Stomach smooth muscle (tissue), 2 donors: ENCODE data around the gene ST6GALNAC3.
"Not testable (repeated sequence)": the region's sequence is repeated elsewhere in the genome, so short reads cannot be mapped to it uniquely, and the experiment has no call there.

ENCODE experiments used
- H3K27ac ChIP-seq: one replicate; pipeline ENCODE4 v1.7.0; 2013; ENCODE audit warnings: mild to moderate bottlenecking, low read length, inconsistent platforms
- H3K27me3 ChIP-seq, 2 donors: one replicate each; pipeline ENCODE4 v1.7.0; 2013; ENCODE audit warnings: low read length in 2 of 2; ENCODE audit not compliant: insufficient read depth in 2 of 2, control insufficient read depth in 1 of 2
- H3K36me3 ChIP-seq, 2 donors: one replicate each; pipeline ENCODE4 v1.7.0; 2013; ENCODE audit warnings: low read length in 2 of 2; ENCODE audit not compliant: control insufficient read depth in 2 of 2, insufficient read depth in 2 of 2
- H3K4me1 ChIP-seq: one replicate; pipeline ENCODE4 v1.7.0; 2013; ENCODE audit warnings: low read length; ENCODE audit not compliant: control insufficient read depth, insufficient read depth
- H3K4me3 ChIP-seq, 2 donors: one replicate each; pipeline ENCODE4 v1.7.0; 2013; ENCODE audit warnings: low read length in 2 of 2
- H3K9ac ChIP-seq, 2 donors: one replicate each; pipeline ENCODE4 v1.7.0; 2013; ENCODE audit warnings: low read length in 2 of 2, mild to moderate bottlenecking in 1 of 2
- H3K9me3 ChIP-seq, 2 donors: one replicate each; pipeline ENCODE4 v1.7.0; 2013; ENCODE audit warnings: low read length in 2 of 2; ENCODE audit not compliant: control insufficient read depth in 2 of 2
- donor health status: healthy.
- donor health status: Pancreatic carcinoma.

The ST6GALNAC3 gene

DNA sequence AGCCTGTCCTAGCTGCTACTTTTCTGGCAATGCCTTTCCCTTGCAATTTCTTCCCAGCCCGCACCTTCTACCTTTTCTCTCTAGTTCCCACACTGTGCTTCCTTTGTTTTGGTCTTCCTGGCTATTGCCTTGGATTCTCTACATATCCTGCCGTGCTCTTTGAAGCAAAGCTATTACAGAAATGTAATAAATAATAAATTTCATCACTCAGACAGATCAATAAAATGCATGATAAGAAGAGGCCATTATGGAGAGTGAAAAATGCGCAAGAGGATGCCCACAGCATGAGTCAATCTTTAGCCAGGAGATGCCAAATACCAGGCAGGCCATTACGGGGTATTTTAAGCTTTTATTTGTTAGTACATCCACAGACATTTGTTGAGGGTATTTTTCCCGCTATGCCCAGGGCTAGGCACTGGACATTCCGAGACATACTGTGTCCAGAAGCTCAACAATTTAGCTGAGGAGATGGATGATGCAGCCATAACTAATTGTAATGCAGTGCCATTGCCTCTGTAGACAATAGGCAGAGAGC, 163.6 kb downstream of the ST6GALNAC3 start:
- H3K4me1 ChIP-seq = peaks cover 5% of the 10 kb centered on the region
- H3K9ac ChIP-seq = no peak overlapping the region
- no peaks in the 10 kb centered on the region for H3K9me3 ChIP-seq
- no peak overlapping the region for H3K4me3 ChIP-seq
- no peaks in the 10 kb centered on the region for H3K27me3 ChIP-seq
- H3K27ac ChIP-seq = no peak overlapping the region
- H3K36me3 ChIP-seq = no peaks in the 10 kb centered on the region

DNA sequence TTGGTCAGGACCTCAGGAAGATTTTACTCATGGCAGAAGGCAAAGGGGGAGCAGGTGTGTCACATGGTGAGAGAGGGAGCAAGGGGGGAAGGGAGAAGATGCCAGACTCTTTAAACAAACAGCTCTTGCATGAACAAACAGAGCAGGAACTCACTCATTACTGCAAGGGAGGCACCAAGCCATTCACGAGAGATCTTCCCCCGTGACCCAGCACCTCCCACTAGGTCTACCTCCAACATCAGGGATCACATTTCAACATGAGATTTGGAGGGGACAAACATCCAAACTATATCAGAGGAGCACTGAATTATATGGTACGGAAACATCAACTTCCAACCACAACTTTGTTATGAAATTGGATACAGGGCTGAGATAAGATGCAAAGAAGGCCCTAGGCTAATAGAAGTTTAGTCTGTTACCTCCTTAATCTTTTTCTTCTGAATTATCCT, 164.9 kb downstream of the ST6GALNAC3 start:
- Histone ChIP-seq H3K27me3 (no peaks in the 10 kb centered on the region), H3K27ac (no peak overlapping the region), H3K36me3 (no peaks in the 10 kb centered on the region), H3K9me3 (no peaks in the 10 kb centered on the region), H3K4me3 (no peak overlapping the region), H3K9ac (no peak overlapping the region), H3K4me1 (peaks cover 5% of the 10 kb centered on the region)

DNA sequence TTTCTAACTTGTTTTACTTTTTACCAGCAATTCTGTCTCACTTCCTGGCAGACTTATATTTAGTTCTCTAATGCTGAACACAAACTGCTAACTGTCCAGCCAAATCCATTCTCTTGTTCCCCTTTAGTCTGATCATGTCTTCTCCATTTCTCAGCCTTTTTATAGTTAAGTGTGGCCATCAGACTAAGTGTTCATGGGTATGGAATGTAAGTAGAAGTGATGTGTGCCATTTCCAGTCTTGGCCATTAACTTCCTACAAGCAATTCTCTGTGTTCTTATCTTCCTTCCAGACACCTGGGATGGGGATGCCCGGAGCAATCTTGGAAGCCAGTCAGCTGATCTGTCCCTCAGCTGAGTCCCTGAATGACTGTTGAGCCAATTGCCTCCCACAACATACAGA, 165.8 kb downstream of the ST6GALNAC3 start:
- Histone ChIP-seq H3K27ac (no peak overlapping the region), H3K9me3 (no peaks in the 10 kb centered on the region)

DNA sequence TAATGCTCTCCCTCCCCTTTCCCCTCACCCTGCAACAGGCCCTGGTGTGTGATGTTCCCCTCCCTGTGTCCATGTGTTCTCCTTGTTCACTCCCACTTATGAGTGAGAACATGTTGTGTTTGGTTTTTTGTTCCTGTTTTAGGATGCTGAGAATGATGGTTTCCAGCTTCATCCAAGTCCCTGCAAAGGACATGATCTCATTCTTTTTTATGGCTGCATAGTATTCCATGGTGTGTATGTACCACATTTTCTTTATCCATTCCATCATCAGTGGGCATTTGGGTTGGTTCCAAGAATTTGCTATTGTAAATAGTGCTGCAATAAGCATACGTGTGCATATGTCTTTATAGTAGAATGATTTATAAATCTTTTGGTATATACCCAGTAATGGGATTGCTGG, 168.0 kb downstream of the ST6GALNAC3 start:
- not testable (repeated sequence) for H3K36me3 ChIP-seq, H3K27ac ChIP-seq, H3K4me1 ChIP-seq, H3K4me3 ChIP-seq, H3K27me3 ChIP-seq, H3K9me3 ChIP-seq, H3K9ac ChIP-seq

More for the DNA sequence above, 165.8 kb downstream of the ST6GALNAC3 start:
- Histone ChIP-seq H3K4me3 (no peak overlapping the region), H3K27me3 (no peaks in the 10 kb centered on the region), H3K4me1 (peaks cover 5% of the 10 kb centered on the region), H3K9ac (no peak overlapping the region), H3K36me3 (no peaks in the 10 kb centered on the region)

DNA sequence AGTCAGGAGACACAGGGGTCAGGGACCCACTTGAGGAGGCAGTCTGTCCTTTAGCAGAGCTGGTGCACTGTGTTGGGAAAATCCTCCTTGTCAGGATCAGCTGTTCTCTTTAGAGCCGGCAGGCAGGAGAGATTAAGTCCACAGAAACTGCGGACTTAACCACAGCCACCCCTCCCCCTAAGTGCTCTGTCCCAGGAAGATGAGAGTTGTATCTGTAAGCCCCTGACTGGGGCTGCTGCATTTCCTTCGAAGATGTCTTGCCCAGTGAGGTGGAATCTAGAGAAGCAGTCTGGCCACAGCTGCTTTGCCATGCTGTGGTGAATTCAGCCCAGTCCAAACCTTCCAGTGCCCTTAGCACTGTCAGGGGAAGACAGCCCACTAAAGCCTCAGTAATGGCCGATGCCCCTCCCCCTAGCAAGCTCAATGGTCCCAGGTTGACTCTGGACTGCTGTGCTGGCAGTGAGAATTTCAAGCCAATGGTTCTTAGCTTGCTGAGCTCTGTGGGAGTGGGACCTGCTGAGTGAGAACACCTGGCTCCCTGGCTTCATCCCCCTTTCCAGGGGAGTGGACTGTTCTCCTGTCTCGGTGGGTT, 172.8 kb downstream of the ST6GALNAC3 start:
- H3K4me3 ChIP-seq = no peak overlapping the region
- H3K36me3 ChIP-seq = no peaks in the 10 kb centered on the region
- no peak overlapping the region for H3K9ac ChIP-seq
- H3K27me3 ChIP-seq = no peaks in the 10 kb centered on the region
- H3K27ac ChIP-seq = no peak overlapping the region
- H3K9me3 ChIP-seq = no peaks in the 10 kb centered on the region
- no peaks in the 10 kb centered on the region for H3K4me1 ChIP-seq

DNA sequence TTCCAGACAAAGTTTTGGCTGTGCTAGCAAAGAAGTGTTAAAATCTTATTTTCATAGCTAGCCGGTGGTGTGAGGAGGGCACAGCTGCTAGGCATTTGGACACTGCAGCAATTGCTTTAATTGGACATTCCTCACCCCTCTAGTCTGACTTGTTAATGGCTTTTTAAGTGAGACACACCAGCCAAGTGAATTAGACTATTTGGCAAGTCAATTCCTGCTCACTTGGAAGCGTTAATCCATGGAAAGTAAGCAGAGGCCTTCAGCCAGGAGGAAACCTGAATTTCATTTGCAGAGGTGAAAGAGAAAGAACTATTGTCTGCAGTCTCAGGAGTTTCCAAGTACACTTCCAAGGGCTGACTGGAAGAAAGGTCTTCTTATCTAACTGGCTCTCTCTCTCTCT, 175.7 kb downstream of the ST6GALNAC3 start:
- no peak overlapping the region for H3K4me3 ChIP-seq
- H3K27ac ChIP-seq = no peak overlapping the region
- no peaks in the 10 kb centered on the region for H3K27me3 ChIP-seq
- H3K9me3 ChIP-seq = no peaks in the 10 kb centered on the region
- no peaks in the 10 kb centered on the region for H3K36me3 ChIP-seq
- H3K9ac ChIP-seq = no peak overlapping the region
- H3K4me1 ChIP-seq = no peaks in the 10 kb centered on the region

DNA sequence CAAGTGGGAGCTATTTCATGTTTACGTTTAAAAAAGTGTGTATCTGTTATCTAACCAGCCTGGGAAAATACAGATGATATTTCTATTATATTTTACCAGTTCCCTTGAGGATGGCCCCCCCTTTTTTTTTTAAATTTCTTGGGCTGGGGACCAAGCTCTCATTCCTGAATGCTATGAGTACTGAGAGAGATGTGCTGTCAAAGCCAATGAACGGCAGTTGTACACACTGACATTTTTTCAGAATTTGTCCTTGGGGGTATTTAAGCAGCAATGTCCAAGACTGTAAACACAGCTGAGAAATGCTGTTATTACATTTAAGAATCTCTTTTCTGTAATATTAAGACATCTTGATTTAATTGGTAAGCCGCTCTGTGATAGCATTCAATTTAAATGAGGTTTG, 177.9 kb downstream of the ST6GALNAC3 start:
- H3K9me3 ChIP-seq = no peaks in the 10 kb centered on the region
- no peak overlapping the region for H3K4me3 ChIP-seq
- no peak overlapping the region for H3K9ac ChIP-seq
- H3K36me3 ChIP-seq = no peaks in the 10 kb centered on the region
- no peak overlapping the region for H3K27ac ChIP-seq
- H3K4me1 ChIP-seq = no peaks in the 10 kb centered on the region
- H3K27me3 ChIP-seq = no peaks in the 10 kb centered on the region

DNA sequence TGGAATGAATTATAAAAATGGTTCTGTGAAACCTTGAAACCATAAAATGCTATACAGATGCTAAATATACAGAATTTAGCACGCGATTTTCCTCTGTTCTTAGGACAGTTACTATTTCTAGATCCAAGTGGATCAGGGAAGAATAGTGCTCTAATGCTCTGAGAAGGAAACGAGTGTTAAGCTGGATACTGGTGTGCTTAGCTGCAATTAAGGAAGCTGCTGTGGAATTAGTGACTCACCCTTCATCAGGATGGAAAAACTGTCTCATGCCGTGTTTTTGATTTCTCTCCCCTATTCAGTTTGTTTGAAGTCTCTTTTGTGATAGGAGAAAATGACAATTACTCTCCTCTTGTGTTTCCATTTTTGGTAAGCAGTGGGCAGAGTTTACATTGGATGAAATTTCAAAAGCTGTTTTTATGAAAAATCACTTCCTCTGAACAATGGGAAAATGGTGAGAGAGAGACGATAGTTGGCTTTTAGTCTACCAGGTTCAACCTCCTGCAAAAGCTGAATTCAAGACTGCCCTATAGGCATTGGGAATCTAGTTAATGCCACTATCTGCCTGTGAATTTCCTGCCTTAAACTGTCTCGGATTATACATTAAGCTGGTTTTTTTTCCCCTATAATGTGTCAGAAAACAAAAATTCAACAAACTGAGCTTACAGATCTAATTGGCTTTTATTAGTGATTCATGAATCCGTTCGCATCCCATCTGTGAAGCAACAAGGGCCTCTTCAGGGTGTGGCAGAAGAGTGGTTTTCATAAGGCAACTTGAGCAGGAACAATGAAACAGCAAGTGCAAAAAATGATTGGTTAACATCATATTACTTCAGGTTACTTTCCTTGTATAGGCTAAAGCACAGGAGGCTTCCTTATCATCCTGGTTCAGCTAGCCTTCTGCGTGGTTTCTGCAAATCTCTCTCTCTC, 179.8 kb downstream of the ST6GALNAC3 start:
- Histone ChIP-seq H3K9me3 (no peaks in the 10 kb centered on the region), H3K4me3 (no peak overlapping the region), H3K27me3 (no peaks in the 10 kb centered on the region), H3K9ac (no peak overlapping the region), H3K36me3 (no peaks in the 10 kb centered on the region), H3K4me1 (no peaks in the 10 kb centered on the region), H3K27ac (no peak overlapping the region)

DNA sequence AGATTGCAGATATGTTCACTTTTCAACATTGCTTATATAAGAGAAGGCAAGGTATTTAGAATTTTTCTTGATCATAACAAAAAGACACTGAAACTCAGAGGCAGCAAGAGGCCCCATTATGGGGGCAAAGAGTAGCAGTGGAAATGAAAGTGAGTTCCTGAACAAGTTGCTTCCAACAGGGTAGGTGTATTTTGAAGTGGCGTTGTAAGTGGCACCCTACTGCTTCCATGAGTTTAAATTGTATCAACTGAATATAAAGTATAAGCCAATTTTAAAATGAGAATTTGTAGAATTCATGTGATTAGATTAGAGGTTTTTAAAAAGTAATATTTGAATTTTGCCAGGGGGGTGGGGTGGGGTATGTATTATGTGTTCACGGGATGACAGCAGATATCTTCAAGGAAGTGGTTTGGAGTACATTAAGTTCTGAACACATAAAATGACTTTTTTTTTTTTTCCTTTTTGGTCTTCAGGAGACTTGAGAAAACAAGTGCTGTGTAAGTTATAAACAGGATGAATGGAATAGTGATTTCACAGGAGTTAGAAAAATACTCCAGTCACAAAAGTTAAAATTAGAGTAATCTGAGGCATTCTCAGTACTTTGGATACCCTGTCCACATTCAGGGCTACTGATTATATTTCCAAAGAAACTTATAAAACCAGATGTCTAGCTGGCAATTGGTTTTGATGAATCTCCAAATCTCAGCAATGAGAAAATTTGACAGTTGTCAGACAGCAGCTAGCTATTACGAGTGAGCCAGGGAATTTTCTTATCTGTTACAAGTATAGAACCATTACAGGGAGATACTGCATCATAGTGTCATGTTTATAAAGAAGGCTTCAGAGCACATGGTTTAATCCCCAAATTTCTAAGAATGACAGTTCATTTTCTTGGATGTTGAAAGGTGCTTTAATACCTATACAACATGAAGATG, 182.0 kb downstream of the ST6GALNAC3 start:
- Histone ChIP-seq H3K27me3 (no peaks in the 10 kb centered on the region), H3K27ac (no peak overlapping the region), H3K4me3 (no peak overlapping the region), H3K4me1 (no peaks in the 10 kb centered on the region), H3K9ac (no peak overlapping the region), H3K36me3 (no peaks in the 10 kb centered on the region), H3K9me3 (no peaks in the 10 kb centered on the region)

DNA sequence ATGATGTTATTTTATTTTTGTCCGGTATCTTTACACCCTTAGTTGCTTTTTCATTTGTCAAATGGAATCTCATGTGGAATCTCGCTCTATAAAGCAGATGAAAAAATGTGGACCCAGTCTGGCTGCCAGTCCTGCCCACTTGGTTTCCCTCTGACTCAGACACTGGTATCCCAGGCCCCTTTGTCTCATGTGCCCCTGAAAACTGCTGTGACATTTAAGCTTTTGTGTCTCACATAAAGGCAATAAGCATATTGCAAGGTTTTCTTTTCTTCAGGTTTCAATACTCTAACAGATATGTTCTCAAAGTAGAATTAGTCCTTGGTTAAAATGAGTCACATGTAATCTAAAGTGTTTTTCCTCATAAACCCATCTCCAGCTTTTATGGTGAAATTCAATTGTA, 183.3 kb downstream of the ST6GALNAC3 start:
- no peak overlapping the region for H3K9ac ChIP-seq
- no peaks in the 10 kb centered on the region for H3K4me1 ChIP-seq
- no peaks in the 10 kb centered on the region for H3K36me3 ChIP-seq
- H3K4me3 ChIP-seq = no peak overlapping the region
- no peak overlapping the region for H3K27ac ChIP-seq
- no peaks in the 10 kb centered on the region for H3K9me3 ChIP-seq
- no peaks in the 10 kb centered on the region for H3K27me3 ChIP-seq
